HG02938 (cell line): Measurements from ENCODE around the gene NME5.
"Not testable (repeated sequence)": the region's sequence is repeated elsewhere in the genome, so short reads cannot be mapped to it uniquely, and the experiment has no call there.

Experiments
- ATAC-seq: cut with Tn5 transposase; IDR thresholded peaks from one replicate; pipeline ENCODE4 v1.9.1; 2021; ENCODE audit warnings: mild to moderate bottlenecking, moderate library complexity; ENCODE audit not compliant: unreplicated experiment

The NME5 gene

GRCh38 chr5:138138949-138139780 lies at the start of gene NME5:
Gene NME5 (minus strand): TSS chr5:138139428. CDS start chr5:138138780, 648 bp downstream.
- ATAC-seq, result peak; percentile 71

- no peak for ATAC-seq
Observed at GRCh38 chr5:138188626-138189025, 49.4 kb upstream of the NME5 start.

- ATAC-seq, result no peak
Observed at GRCh38 chr5:138186002-138186447, 46.8 kb upstream of the NME5 start.

GRCh38 chr5:138182808-138183207 lies 43.6 kb upstream of the NME5 start:
- ATAC-seq, result no peak

GRCh38 chr5:138180841-138181240 lies 41.6 kb upstream of the NME5 start:
- no peak for ATAC-seq

GRCh38 chr5:138180183-138180782 lies 41.1 kb upstream of the NME5 start:
- no peak for ATAC-seq

- ATAC-seq, result no peak
Observed at GRCh38 chr5:138179277-138179857, 40.1 kb upstream of the NME5 start.

- peak; percentile 77 for ATAC-seq
Observed at GRCh38 chr5:138178516-138179276, 39.5 kb upstream of the NME5 start, which contains the start of the genes BRD8 and KIF20A. Gene BRD8 (minus strand): TSS chr5:138178630. CDS start chr5:138178614, 16 bp downstream. Gene KIF20A (plus strand): TSS chr5:138179112. CDS start chr5:138179681, 569 bp downstream.

- ATAC-seq, result peak; percentile 28
Observed at GRCh38 chr5:138177941-138178515, 38.8 kb upstream of the NME5 start.

- no peak for ATAC-seq
Observed at GRCh38 chr5:138170299-138170698, 31.1 kb upstream of the NME5 start.

GRCh38 chr5:138169124-138169523 lies 29.9 kb upstream of the NME5 start:
- no peak for ATAC-seq

GRCh38 chr5:138163721-138164120 lies 24.5 kb upstream of the NME5 start:
- no peak for ATAC-seq

GRCh38 chr5:138160706-138161105 lies 21.5 kb upstream of the NME5 start:
- no peak for ATAC-seq

- no peak for ATAC-seq
Observed at GRCh38 chr5:138159666-138160065, 20.4 kb upstream of the NME5 start.

- ATAC-seq, result no peak
Observed at GRCh38 chr5:138157626-138158025, 18.4 kb upstream of the NME5 start.

GRCh38 chr5:138155977-138156376 lies 16.7 kb upstream of the NME5 start:
- ATAC-seq, result not testable (repeated sequence)

GRCh38 chr5:138149530-138149929 lies 10.3 kb upstream of the NME5 start:
- no peak for ATAC-seq

- ATAC-seq, result no peak
Observed at GRCh38 chr5:138148811-138149210, 9.6 kb upstream of the NME5 start.

GRCh38 chr5:138143578-138143977 lies 4.3 kb upstream of the NME5 start:
- ATAC-seq, result not testable (repeated sequence)

- no peak for ATAC-seq
Observed at GRCh38 chr5:138141734-138142133, 2.5 kb upstream of the NME5 start.

- ATAC-seq, result no peak
Observed at GRCh38 chr5:138140268-138140667, 1.0 kb upstream of the NME5 start.
